ENCODE data around the gene P2RY14. TPM values are rescaled to one million over a fixed set of nuclear protein-coding genes. Genes with fewer than 3 reads are reported as not detected.
"Not testable (repeated sequence)": the region's sequence is repeated elsewhere in the genome, so short reads cannot be mapped to it uniquely, and the experiment has no call there.

The P2RY14 gene
- total RNA-seq, 2 donors from 2014 or later = 0.14 to 0.68 TPM

DNA sequence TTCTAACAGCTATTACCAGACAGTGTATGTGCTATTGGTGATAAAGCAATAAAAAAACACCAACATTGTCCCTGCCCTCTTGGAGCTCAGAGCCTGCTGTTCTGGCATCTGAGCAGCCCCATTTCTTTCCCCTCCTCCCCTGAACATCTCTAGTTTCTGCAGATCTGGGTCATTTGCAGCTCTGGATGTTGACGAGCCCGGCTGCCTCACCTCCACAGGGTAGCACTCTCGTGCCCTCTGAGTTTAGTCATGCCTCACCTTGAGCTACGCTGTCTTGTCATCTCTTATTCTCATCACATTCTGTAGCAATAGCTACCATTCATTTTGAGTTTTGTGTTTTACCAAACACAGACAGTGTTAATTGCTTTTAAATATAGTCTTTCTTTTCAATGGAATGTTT, 45.4 kb downstream of the P2RY14 start:
- ATAC-seq (no peak), DNase-seq (ENCODE audit: low spot score in 2 of 2) (no peak)
- Mint-ChIP-seq H3K36me3 (peaks cover 0 to 19% of the 10 kb centered on the region in 2 donors), H3K27ac (peak overlapping the region in 1 of 2 donors; percentile 82), H3K9me3 (peaks cover 0 to 4% of the 10 kb centered on the region in 2 donors)

DNA sequence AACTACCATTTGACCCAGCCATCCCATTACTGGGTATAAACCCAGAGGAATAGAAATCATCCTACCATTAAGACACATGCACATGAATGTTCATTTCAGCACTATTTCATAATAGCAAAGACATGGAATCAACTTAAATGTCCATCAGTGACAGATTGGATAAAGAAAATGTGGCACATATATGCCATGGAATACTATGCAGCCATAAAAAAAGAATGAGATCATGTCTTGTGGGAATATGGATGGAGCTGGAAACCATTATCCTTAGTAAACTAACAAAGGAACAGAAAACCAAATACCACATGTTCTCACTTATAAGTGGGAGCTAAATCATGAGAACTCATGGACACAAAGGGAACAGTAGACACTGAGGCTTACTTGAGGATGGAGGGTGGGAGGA, 45.9 kb downstream of the P2RY14 start:
- not testable (repeated sequence) for H3K27ac Mint-ChIP-seq; DNase-seq (ENCODE audit: low spot score in 2 of 2); ATAC-seq; H3K9me3 Mint-ChIP-seq
- H3K36me3 Mint-ChIP-seq = peaks cover 0 to 19% of the 10 kb centered on the region in 2 donors

DNA sequence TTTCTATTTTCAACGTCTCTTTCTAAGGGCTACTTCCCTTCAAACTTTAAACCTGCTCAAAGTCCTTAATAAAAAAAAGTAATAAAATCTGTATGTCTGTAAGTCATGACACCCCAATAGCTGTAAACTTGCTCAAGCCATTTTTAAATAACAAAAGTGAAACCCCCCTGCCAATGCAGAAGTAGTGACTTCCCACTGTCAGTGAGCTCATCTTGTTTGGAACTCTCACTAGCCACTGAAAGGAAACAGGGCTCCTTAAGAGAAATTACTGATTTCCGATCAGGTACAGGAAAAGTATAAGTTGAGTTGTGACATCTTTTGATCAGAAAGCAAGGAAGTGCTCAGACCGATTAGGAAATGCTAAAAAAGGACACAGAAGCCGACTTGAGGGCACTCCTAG, 47.7 kb downstream of the P2RY14 start:
- DNase-seq (ENCODE audit: low spot score in 2 of 2) (no peak), ATAC-seq (peak in 1 of 2 donors; percentile 32)
- H3K27ac Mint-ChIP-seq = peak overlapping the region; percentile 78 to 92
- peaks cover 0 to 4% of the 10 kb centered on the region in 2 donors for H3K9me3 Mint-ChIP-seq
- H3K36me3 Mint-ChIP-seq = peaks cover 0 to 23% of the 10 kb centered on the region in 2 donors

DNA sequence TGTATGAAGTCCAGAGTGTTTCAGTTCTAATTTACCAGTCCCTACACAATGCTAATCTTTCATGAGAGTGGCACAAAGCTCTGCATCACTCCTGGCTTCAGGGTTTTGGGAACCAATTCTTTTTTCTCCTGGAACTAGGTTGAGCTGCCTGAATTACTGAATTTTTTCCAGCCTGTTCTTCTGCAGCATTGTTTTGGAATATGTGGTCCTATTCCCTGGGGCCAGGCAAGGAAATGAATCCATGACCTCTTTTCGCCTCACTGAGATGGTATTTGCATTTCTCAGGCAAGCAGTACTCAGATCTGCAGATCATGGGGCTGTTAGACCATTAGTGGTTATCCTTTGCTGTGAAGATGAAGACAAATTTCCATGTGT, 49.7 kb downstream of the P2RY14 start:
- ATAC-seq (no peak), DNase-seq (ENCODE audit: low spot score in 2 of 2) (no peak)
- Mint-ChIP-seq H3K9me3 (peaks cover 0 to 4% of the 10 kb centered on the region in 2 donors), H3K27ac (no peak overlapping the region), H3K36me3 (peaks cover 0 to 31% of the 10 kb centered on the region in 2 donors)

DNA sequence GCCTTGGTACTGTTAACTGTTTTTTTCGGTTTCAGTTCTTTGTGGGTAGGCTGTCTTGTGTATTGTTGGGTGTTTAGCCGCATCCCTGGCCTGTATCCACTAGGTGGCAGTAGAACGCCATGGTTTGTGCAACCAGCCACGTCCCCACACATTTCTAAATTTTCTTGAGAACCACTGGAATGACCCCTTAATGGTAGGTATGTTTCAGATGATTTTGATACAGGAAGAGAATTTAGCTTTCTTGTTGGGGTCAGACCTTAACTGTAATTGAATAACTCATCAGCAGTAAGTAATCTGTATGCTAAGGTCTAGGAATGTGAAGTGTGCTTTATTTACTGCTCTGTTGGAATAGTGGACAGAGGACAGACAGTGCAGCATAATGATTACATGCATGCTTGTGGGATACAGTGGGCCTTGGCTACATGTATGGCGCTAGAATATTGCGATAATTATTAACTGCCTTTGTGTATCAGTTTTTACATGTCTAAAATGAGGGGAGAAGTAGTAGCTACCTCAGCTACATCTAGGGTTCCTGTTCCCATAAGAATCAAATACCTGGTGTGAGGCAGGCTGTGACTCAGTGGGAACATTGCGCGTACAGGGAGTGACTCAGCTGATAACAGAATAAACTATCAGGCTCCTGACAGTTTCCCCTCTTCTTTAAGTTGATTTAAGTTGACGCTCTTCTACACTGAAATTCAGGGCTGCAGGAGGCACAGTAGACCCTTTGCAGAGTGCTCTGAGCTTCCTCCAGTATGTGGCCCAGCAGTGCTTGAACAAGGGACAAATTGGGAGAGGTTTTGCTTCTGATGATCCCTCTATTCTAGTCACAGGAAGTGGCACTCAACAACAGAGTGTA, 50.3 kb downstream of the P2RY14 start:
- H3K27ac Mint-ChIP-seq = peak overlapping the region; percentile 45 to 80
- H3K9me3 Mint-ChIP-seq = peaks cover 0 to 4% of the 10 kb centered on the region in 2 donors
- peak; percentile 71 to 83 for DNase-seq (ENCODE audit: low spot score in 2 of 2)
- peak; percentile 72 to 74 for ATAC-seq
- peaks cover 0 to 36% of the 10 kb centered on the region in 2 donors for H3K36me3 Mint-ChIP-seq

DNA sequence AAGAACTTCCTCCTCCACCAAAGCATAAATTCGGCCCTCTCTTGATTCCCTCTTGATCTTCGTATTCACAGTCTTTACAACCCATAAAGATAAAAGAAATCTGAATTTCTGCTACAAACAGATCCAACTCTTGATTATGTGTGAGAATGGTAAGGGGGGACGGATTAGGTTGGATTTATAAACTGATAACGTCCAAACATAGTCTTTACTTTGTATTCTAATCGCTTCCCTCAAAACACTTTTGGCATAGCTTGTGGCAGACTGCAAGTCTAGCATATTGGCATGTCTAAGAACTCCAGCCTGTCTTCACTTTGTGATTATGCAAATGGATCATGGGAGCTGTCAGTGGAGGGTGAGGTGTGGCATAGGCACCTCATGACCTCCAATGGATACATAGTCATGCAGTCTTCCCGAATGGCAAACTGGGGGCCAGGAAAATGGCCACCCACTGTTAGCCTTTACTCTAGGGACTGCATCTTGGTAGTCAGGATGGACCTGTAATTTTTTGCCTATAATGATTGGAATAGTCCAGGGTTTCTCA, 51.0 kb downstream of the P2RY14 start:
- DNase-seq (ENCODE audit: low spot score in 2 of 2) (no peak), ATAC-seq (peak in 1 of 2 donors; percentile 23)
- peaks cover 3 to 10% of the 10 kb centered on the region in 2 donors for H3K9me3 Mint-ChIP-seq
- peaks cover 3 to 41% of the 10 kb centered on the region in 2 donors for H3K36me3 Mint-ChIP-seq
- H3K27ac Mint-ChIP-seq = peak overlapping the region; percentile 45 to 80

DNA sequence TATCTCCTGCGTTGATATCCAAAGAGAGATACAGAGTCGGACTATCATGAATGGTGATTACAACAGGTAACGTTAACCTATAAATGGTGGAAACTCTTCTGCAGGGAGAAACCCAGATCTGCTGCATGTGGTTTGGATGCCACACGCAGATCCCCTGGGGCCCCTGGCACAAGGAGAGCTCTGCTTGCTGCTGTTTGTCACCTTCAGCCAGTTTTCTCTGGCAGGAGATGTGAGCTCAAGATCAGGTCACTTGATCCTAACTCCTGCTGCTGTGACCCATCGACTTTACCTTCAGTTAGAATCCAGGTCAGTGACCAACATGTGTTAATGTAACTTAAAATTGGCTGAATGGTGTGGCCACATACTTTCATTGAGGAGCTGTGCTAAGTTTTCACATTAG, 51.5 kb downstream of the P2RY14 start:
- Mint-ChIP-seq H3K9me3 (peaks cover 7 to 12% of the 10 kb centered on the region in 2 donors), H3K27ac (peak overlapping the region; percentile 38 to 74), H3K36me3 (peaks cover 8 to 41% of the 10 kb centered on the region in 2 donors)
- no peak for DNase-seq (ENCODE audit: low spot score in 2 of 2)
- no peak for ATAC-seq

DNA sequence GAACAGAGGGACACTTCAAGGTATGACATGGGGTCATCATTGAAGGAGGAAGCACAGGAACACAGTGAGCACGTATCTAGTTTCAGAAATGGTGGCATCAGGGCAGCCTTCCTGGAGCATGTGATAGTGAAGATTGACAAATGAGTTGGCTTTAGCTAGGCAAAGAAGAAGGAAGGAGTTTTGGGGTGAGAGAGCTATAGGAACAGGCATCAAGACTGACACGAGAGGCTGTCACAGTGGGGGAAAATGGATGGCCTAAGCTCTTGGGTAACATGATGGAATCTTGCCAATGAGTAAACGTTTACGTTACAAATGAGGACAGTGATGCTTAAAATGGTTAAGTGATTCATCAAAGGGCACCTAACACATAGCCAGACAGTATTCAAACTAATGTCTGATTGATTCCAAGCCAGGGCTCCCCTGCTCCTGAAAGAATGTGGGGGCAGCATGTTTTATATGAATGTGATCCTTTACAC, 52.2 kb downstream of the P2RY14 start:
- ATAC-seq (peak; percentile 66 to 74), DNase-seq (ENCODE audit: low spot score in 2 of 2) (no peak)
- H3K36me3 Mint-ChIP-seq = peaks cover 13 to 47% of the 10 kb centered on the region in 2 donors
- peaks cover 7 to 15% of the 10 kb centered on the region in 2 donors for H3K9me3 Mint-ChIP-seq
- peak overlapping the region; percentile 74 to 76 for H3K27ac Mint-ChIP-seq

DNA sequence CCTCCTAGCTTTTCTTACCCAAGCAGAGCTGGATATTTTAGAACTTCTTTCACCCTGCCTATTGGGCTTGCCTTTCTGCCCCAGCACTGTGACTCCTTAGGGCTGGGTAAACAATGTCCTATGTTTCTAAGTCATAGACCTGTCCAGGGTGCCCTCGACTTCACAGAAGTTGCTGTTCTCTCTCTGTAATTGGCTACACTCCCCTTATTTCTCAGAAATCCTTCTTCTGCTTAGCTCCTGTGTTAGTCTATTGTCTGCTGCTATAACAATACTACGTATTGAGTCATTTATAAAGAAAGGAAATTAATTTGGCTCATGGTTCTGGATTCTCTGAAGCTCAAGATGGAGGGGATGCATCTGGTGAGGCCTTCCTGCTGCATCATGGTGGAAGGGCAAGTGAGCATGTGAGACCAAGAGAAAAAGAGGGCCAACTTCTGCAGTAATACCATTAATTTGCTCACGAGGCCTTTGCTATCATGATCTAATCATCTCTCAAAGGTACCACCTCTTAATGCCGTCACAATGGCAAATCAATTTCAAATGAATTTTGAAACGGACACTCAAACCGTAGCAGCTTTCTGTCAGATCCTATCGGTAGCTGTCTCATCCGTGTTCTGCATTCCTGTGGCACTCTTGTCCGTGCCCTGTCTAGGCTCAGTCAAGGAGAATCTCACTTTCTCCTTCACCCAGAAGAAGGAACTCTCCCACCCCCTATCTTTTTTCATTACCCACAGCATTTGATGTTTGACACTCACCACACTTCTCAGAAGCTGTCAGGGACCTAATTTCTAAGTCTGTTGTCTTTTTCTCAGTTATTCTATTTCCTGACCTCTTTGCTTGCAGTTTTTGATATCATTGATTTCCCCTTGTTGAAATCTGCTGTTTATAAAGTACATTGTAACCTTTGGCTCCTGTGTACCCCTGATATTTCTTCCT, 53.0 kb downstream of the P2RY14 start:
- DNase-seq (ENCODE audit: low spot score in 2 of 2) (no peak), ATAC-seq (no peak)
- H3K36me3 Mint-ChIP-seq = peaks cover 21 to 47% of the 10 kb centered on the region in 2 donors

DNA sequence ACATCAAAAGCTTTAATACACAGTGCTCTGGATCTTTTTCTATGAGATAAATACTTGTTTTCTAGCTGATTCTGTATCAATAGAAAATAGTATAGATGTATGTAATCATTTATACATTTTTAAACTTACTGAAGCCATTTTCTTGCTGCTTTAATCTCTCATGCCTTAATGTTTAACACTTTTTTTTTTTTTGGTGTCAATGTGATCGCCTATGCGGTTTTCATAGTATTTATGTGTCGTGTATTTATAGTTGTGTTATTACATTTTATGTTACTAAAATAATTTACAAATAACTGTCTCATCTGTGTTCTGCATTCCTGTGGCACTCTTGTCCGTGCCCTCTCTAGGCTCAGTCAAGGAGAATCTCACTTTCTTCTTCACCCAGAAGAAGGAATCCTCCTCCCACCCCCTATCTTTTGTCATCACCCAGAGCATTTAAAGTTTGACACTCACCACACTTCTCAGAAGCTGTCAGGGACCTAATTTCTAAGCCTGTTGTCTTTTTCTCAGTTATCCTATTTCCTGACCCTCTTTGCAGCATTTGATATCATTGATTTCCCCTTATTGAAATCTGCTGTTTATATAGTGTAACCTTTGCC, 54.0 kb downstream of the P2RY14 start:
- no peak for DNase-seq (ENCODE audit: low spot score in 2 of 2)
- no peak overlapping the region for H3K27ac Mint-ChIP-seq
- peaks cover 13 to 28% of the 10 kb centered on the region in 2 donors for H3K9me3 Mint-ChIP-seq
- peaks cover 22 to 50% of the 10 kb centered on the region in 2 donors for H3K36me3 Mint-ChIP-seq
- ATAC-seq = no peak

More for the DNA sequence above, 53.0 kb downstream of the P2RY14 start:
- peaks cover 13 to 23% of the 10 kb centered on the region in 2 donors for H3K9me3 Mint-ChIP-seq
- peak overlapping the region; percentile 74 to 76 for H3K27ac Mint-ChIP-seq

DNA sequence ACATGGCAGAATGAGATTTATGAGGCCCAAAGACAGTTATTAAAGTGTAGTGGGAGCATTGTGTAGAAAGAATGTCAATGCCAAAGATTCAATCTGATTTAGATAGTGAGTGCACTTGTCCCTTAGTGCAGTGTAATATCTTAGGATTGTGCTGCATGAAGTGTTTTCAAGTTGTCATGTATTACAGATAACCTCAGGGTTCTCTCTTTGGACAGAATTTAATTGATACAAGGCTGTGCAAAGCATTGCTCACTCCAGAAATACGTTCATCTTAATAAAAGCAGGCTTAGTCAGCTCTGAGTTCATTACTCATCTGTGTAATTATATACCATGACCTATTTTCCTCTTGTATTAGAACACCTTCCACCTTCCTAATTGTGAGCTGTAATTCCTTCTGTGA, 59.3 kb downstream of the P2RY14 start:
- H3K27ac Mint-ChIP-seq = no peak overlapping the region
- H3K36me3 Mint-ChIP-seq = peaks cover 22 to 38% of the 10 kb centered on the region in 2 donors
- H3K9me3 Mint-ChIP-seq = peaks cover 13 to 28% of the 10 kb centered on the region in 2 donors
- DNase-seq (ENCODE audit: low spot score in 2 of 2) (no peak), ATAC-seq (peak; percentile 61 to 91)

DNA sequence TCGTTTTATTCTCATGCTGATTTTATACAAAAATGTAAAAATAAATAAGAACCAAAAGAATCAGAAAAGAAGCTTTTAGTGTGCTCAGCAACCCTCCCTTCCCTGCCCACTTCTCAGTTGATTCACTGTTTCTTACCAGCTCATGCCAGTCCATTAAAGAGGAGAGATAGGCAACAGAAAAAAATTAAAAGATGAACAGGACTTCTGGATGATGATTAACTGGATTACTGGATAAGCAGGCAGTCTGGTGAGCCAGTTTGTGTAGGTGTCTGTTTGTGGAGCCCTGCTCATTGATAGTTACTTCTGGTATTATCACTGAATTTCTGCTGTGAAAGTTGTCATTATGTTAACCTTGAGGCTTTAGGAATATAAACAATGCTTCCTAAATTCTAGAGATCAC, 60.2 kb downstream of the P2RY14 start:
- ATAC-seq (no peak), DNase-seq (ENCODE audit: low spot score in 2 of 2) (no peak)
- Mint-ChIP-seq H3K36me3 (peaks cover 22 to 34% of the 10 kb centered on the region in 2 donors), H3K27ac (no peak overlapping the region), H3K9me3 (peaks cover 13 to 28% of the 10 kb centered on the region in 2 donors)

DNA sequence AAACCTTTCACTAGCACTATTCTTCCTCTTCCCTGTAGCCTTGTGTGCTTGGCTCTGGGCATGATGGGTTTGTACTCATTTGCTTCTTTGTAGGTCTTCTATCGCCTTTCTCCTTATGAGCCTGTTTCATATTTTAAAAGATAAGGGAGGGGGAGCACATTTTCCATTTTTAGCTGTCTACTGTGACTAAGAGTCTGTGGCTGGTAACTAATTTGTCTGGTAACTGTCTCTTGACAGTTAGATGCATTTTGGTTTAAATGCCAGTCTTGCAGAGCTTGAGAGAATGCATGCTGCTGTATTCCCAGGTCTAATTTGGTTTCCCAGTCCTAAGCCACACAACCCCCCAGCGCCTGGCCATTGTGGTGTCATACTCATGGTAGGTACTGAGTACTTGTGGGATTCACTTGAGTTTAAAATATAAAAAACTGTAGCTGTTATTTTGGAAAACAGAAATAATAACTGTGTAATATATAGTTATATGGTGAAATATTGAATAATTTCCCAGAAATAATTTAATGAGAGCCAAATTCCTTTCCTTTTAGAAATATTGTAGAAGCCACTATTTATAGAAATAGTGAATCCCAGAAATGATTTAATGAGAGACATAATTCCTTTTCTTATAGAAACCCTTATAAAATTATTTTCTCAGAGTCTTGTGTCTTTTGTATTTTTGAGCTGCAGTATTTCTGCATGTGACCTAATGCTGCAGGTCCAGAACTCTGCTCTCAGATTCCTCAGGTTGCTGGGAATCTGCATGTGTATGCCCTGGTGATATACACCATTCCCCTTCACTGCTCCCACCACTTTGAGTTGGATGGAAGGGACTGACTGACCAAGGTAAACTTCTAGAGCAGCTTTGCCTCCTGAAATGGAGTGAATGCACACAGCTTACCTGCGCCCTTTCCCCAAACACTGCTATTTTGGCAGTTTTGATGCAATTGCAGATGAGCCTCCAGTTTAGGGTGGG, 61.4 kb downstream of the P2RY14 start:
- peaks cover 15 to 22% of the 10 kb centered on the region in 2 donors for H3K36me3 Mint-ChIP-seq
- ATAC-seq (peak; percentile 28 to 56), DNase-seq (ENCODE audit: low spot score in 2 of 2) (no peak)
- H3K9me3 Mint-ChIP-seq = peaks cover 6 to 17% of the 10 kb centered on the region in 2 donors
- H3K27ac Mint-ChIP-seq = no peak overlapping the region

DNA sequence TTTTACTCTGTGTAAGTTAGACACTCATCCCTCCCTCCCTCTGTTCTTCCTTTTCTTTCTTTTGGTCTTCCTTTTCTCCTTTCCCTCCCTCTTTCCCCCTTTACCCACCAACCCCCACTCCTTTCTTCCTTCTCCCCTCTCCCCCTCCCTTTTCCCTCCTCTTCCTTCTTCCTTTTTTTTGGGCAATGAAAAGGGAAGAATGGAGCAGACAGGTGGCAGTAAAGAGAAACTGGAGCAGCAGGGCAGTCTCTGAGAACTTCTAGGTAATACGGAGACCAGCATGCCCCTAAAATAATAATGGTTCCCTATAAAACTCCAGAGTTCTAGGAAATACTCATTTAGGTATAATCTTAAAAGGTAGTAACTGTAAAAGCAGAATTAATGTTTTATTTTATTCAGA, 63.9 kb downstream of the P2RY14 start:
- Mint-ChIP-seq H3K36me3 (no peaks in the 10 kb centered on the region), H3K9me3 (no peaks in the 10 kb centered on the region), H3K27ac (no peak overlapping the region)
- no peak for ATAC-seq
- no peak for DNase-seq (ENCODE audit: low spot score in 2 of 2)

DNA sequence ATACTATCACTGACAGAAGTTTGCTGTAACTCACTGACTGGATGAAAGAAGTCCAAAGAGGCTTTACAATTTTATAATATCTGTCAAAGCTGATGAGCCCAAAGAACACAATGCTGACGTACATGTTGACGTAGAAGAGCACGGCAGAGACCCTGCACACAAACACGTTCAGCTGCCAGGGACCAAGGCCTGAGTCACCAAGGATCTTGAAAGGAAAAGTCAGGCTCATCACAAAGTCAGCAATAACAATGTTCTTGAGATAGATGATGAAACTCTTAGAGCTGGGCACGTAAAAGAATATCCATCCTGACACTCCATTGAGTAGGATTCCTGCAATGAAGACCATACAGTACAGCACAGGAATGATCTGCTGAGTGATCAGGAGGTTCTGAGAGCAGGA, 64.5 kb downstream of the P2RY14 start:
- H3K36me3 Mint-ChIP-seq = no peaks in the 10 kb centered on the region
- DNase-seq (ENCODE audit: low spot score in 2 of 2) (no peak), ATAC-seq (no peak)
- H3K9me3 Mint-ChIP-seq = no peaks in the 10 kb centered on the region
- no peak overlapping the region for H3K27ac Mint-ChIP-seq

Measured in activated naive CD4-positive, alpha-beta T cell treated with anti-CD3 and anti-CD28 coated beads, Interleukin-2, amount 50 U/mL, for 72 hours (primary cell).